CD4-positive, alpha-beta T cell treated with Interleukin-17A for 1 hour (primary cell): Measurements from ENCODE around the gene PTPRO.
"Not testable (repeated sequence)": the region's sequence is repeated elsewhere in the genome, so short reads cannot be mapped to it uniquely, and the experiment has no call there.

Experiments used
- DNase-seq: peaks from one replicate; pipeline ENCODE4 v3.0.0-alpha.2; 2020

The PTPRO gene

DNA sequence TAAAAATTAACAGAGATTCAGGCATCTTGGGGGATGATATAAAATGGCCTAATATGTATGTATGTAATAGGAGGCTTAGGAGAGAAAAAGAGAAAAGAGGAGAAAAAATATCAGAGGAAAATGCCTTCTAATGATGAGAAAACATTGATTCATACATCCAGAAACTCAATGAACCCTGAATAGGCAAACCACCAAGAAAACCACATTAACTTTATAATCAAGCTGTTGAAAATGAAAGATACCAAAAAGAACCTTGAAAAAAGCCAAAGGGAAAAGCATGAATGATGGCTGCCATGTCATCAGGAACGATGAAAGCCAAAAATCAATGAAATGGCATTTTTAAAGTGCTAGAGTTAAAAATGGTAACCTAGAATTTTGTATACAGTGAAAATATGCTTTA, 286.6 kb downstream of the PTPRO start:
- no peak for DNase-seq

DNA sequence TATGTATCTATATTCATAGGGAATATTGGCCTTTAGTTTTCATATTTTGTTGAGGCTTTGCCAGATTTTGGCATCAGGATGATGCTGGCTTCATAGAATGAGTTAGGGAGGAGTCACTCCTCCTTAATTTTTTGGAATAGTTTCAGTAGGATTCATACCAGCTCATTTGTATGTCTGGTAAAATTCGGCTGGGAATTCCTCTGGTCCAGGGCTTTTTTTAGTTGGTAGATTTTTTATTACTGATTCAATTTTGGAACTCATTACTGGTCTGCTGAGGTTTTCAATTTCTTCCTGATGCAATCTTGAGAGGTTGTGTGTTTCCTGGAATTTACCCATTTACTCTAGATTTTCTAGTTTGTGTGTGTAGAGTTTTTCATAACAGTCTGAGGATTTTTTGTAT, 291.7 kb downstream of the PTPRO start:
- no peak for DNase-seq

DNA sequence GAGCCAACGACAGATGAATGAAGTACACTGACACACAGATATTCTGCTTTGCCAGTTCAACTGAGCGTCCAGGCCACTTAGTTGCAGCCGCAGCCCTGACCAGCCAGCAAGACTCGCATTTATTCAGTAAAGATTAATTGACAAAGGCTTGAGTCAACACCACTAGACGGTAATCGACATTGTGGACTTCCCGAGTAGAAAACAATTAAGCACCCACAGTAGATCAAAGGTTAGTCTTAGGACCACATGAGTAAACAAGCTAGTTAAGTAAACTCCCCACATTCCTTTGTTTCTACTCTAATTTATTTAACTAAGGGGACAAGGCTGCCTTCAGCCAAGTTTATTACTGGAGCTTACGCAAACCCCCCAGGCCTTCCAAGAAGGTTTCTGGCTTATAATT, 294.2 kb downstream of the PTPRO start:
- not testable (repeated sequence) for DNase-seq

DNA sequence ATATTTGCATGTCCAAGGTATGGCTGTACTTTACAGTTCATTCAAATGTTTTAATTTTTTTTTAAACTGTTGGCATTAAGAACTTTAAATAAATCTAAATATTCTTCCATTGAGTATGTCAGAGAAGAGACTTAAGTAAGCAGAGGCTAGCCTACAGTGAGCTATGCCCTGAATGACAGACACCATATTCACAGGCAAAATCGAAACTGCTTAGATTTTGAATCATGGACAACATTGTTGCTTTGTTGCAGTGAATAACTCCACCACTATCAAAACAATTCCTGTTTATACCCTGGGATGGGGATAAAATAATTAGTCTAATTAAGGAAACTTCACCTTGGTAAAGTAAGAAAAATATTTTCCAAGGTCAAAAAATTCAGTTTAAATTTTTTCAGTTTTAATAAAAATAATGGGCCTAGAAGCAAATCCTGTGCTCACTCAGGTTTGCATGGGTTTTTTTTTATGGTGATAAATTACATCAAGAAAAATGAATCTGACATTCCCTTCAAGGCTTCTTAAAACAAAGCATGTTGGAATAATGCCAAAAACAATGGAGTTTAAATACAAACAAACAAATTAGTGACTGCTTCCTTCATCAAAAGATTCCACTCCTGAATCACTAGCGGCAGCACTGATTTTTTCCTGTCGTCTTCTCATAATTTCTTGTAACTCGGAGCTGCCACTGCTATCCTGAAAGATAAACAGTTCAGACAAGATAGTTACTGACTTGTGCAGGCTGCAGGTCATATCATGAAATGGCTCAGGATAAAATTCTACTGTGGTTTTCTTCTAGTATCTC, 298.6 kb downstream of the PTPRO start:
- DNase-seq = no peak

DNA sequence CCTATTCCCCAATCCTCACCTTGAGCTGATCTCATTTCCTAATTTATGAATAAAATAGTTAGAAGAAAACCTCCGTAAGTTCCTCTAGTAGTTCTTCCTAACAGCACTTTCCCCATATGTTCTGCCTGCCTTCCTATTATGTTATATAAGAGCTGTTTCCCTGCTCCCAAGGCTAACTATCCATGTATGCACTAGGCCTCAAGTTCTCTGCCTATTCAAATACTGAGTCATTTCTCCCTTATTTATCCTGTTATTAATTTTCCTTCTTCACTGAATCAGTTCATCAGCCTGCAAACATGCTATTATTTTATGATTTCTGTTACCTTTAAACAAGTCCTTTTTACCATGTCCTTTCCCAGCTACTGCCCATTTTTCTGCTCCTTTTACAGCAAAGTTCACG, 302.8 kb downstream of the PTPRO start:
- no peak for DNase-seq

DNA sequence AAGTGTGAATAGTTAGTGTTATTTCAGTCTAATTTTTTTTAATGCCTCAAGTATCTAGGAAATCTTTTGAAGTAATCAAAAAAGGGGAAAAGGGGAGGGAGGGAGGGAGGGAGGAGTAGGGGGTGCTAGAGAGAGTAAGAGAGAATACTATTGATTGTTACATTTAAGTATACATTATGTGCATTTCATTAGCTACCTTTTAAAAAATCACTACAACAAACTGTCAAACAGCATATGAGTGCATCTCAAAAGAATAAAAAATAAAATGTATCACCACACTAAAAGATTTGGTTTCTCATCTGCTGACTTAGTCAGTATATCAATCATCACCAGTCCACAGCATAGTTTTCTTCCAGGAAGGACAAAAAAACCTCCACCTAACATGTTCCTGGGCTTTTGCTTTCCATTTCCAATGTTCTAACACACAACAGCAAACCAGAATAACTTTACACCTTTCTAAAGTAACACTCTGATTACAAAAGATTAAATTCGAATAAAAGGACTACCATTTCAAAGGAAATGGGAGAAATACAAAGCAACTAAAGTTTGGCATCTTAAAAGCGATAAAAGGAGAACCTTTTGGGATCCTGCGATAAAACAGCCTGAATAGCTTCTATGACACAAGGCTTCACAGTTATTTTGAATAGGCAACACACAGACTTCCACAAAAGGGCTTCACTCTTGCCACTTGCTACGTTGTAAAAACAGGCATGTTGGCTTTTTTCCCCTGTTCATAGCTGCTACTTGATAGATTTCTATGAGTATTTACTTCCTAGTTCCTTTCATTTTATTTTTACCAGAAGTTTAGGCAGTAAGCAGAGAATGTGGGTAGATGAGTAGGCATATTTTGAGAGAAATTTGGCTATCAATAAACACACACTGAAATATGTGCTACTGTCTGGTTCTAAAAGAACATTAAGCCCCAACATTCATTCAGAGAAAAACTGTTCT, 306.0 kb downstream of the PTPRO start:
- no peak for DNase-seq

DNA sequence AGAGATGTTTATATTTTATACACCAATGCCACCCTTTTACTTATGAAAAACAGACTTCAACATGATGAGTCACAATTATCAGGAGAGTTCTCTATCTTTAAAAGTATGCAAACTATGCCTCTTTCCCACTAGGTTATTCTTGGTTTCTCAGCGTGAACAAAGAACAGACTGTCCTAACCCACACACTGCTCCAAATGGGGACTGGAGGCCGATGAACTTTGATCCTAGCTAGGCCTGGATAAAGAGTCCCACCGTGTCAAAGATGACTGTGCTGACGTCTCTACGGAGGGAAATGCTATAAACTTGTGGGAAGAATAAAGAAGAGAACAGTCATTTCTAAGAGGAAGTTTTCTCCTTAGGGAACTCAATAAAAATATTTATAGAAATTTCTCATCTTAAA, 306.8 kb downstream of the PTPRO start:
- DNase-seq = no peak

DNA sequence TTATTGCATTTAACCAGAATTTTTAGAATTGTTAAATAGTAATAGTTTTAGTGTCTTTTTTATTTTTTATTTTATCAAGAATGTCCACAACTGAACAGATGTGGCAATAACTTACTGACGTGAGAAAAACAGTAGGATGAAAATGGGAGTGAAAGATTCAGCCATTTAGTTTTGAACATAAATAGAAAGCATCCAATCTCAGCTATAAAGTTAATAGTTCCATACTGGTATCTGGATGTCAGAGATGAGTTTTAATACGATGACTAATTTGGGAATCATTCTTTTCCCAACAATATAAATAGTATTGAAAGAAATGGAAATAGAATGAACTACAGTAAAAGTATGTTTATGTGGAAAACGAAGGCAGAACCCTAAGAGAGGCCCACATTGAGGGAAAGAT, 307.5 kb downstream of the PTPRO start:
- no peak for DNase-seq

DNA sequence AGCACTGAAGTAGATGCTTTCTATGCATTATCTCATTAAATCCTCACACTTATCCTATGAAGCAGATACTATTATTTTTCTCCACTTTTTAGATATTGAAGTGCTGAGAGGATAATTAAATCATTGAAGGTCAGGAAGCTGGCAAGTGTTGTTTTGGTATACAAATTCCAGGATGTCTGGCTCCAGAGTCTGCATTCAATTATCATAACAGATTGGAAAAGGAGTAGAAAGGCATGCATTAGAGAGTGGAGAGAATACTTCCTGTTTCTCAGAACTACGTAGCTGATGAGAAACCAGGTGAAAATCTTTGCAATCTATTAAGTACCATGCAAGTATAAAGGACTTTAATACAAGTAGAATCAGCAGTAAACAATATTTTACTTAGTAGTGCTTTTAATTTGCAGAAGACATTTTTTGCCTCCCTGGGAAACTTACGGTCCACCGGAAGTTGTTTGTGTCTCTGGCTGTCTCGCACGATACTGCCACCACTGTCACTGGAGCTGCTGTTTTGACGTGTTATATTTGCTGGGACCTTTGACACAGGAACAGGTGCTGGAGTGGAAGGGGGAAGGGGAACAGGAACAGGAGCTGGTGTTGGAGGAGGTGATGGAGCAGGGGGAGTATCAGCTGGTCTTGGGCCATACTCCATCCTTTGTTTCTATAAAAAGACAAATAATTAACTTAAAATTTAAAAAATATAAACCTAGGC, 308.9 kb downstream of the PTPRO start:
- DNase-seq = no peak

DNA sequence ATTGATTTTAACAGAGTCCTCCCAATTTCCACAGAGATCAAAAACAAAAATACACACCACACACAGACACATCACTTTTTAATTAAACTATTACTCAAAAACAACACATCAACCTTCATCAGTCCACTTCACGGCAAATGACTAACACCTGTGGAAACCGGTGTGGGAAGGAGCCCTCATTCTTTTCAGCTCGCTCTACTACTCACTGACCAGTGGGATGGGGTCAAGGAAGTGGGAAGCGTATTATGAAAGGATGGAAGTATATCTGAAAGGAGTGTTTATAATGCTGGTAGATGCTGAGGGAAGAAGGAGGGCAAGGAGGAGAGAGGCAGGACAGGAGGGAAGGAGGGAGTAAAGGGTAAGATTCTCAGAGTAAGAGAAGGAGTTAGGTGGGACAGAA, 310.4 kb downstream of the PTPRO start:
- DNase-seq = no peak

DNA sequence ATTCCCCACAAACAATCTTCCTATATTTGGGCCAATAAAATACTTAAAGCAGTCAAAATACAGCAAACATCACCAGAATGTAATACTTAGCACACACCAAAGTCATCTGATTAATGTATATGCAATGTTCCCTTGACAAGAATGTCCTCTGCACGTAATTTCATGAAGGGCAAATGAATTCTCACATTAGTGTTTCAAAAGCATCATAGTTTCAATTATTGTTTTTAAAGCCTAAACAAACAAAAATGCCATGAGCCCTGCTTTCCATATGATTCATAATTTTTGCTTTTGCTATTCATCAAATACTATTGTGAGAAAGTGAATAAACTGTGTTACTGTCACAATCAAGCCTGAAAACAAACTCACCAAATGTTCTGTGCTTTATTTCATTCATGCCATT, 310.9 kb downstream of the PTPRO start:
- DNase-seq = no peak

DNA sequence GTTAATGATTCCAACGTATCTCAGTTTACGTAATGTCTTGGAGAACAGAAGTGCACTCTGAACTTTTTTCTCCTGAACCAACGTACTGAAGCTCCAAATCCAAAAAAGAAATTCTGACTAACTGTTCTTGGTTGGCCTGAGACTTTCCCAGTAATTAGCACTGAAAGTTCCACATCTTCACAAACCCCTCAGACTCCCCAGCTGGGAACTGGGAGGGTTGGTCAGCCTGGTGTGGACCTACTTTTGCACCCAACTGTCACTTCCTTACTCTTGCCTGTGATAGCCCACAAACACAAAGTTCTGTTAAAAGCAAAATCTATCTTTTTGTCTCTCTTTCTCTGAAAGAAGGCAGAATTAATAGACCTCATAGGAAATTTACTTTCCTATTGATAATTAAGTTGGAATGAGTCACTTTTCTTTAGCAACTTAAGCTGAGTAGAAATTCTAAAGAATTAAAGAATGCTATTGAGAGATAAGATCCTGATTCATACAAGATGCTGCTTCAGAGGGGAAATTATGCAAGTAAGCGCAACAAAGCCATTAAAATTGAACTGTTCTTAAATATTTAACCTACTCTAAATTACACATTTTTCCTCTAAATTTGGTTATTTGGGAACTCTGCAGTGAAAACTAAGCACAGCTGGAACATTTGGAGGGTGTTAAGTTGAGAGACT, 311.8 kb downstream of the PTPRO start:
- DNase-seq = no peak

DNA sequence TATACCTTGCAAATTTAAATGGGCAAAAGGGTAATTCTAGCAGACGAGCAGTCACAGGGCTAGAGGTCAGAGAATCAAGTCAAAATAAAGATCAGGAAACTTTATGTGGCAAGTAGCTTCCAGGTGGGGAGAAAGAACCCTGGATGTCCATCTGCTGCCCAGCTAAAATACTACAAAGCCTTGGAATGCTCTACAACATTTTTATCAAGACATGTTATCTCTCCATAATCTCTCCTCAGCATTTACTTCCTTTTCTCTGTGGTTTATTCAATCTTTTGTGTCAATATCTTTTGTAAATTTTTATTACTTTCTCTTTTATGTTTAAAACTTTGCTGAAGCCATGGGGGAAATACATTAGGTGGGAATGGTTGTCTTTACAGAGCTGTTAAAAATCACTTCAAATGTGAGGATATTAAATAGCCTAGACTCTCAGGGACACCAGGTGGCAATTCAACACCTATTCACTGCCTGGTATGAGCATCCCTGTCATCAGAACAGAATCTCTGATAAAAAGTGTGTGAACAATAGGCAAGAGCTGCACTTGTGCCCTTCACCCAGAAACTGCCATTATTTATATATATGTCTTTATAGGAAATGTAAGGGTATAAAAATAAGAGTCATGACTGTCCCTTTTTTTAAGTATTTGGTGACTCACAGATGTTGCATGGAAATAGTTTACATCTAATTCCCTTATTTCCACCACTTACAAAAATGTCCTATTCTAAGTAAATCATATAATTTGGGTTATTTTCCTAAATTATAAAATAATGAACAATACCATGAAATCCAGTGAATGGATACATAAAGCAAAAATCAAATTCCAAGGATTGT, 314.0 kb downstream of the PTPRO start:
- DNase-seq = no peak

DNA sequence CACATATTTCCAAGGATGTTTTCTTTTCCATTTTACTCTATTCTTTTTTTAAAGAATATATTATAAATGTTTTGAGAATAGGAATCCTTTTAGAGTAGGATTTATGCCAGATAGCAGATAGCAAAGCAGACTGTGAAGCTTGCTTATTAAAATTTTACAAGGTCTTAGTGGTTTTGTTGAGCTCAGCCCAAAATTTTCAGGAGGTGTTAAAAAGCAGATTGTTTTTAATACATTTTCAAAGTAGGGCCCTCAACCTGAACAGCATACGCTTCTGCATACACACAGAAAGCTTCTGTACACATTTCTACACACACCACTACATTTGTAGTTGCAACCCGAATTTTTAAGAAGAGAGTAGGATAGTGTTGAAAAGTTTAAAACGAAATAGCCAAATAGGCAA, 315.9 kb downstream of the PTPRO start:
- DNase-seq = no peak

DNA sequence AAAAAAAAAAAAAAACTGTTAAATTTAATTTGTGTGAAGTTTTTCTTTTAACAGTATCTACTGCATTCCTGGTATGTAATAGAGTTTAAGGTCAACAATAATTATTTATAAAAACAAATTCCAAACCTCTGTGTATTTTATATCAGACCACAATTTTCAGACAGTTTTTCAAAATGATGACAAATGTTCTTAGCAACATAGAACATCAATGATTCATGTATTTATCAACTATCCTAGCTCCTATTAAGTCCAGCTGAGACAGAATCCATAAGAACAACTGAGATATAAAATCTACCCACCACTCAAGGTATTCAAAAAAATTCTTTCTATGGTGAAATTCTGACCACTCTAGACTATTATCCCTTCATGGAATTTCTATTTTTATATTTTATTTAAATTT, 322.4 kb downstream of the PTPRO start:
- DNase-seq = no peak

DNA sequence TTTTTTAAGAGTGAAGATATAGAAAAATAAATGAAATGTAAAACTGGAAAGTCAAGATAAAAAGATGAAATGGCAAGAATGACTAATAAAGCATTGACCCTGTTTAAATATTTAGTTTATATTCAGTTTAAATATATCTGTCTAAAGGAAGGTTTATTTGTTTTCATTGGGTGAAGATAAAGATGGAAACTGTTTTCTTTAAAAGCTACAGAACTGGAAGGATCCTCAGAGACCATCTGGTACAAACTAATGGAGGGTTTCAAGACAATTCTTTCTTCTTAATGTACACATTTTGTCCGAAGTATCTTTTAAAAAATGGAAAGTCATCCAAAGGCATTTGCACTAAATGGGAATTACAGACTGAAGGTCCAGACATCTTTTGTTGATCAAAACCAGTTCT, 324.3 kb downstream of the PTPRO start:
- DNase-seq = no peak
